ENCODE data around the gene IL4I1.
"Not testable (repeated sequence)": the region's sequence is repeated elsewhere in the genome, so short reads cannot be mapped to it uniquely, and the experiment has no call there.

Gene IL4I1, protein sequence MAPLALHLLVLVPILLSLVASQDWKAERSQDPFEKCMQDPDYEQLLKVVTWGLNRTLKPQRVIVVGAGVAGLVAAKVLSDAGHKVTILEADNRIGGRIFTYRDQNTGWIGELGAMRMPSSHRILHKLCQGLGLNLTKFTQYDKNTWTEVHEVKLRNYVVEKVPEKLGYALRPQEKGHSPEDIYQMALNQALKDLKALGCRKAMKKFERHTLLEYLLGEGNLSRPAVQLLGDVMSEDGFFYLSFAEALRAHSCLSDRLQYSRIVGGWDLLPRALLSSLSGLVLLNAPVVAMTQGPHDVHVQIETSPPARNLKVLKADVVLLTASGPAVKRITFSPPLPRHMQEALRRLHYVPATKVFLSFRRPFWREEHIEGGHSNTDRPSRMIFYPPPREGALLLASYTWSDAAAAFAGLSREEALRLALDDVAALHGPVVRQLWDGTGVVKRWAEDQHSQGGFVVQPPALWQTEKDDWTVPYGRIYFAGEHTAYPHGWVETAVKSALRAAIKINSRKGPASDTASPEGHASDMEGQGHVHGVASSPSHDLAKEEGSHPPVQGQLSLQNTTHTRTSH

DNA sequence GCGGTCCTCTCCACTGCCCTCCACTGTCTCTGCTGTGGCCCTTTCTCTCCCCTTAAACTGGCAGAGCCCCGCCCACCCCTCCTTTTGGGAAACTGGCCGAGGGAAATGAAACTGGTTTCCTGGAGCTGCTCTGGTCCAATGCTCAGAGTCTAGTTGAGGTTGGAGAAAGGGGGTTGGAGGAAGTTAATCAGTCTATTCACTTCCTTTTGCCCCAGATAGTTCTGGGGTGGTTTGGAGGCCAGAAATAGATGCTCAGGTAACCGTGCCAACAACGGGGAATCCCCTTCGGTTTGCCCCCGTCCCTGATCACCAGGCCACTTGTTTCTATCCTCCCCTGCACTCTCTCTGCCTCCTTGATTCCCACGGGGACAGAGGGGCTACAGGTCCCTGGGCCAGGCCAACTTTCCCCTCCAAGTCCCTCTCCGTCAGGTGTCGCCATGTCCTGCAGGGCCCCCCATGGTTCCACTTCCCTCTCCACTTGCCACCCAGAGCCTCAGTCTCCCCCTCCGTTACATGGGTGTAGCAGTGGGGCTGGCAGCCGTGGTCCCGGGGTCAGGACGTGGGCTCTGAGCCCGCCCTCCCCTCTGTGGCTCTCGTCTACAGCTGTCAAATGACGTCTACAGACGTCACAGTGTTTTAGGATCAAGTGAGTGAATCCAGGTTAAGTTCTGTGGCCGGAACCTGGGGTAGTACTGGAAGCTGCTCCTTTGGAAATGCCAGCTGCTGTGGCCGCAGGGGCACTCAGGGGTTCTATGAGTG, at the start of gene IL4I1:
Gene IL4I1 (minus strand): TSS at position 25 of the 759 bp plus-strand sequence. CDS start 727 bp downstream, outside the sequence.
- Histone ChIP-seq H3K79me2 (ENCODE audit: insufficient read depth, low read length) (no peaks in the 10 kb centered on the region), H3K9me2 (replicated peaks; ENCODE audit: low read depth, low read length) (no peaks in the 10 kb centered on the region), H3F3A (ENCODE audit: low read depth) (no peaks in the 10 kb centered on the region), H2AFZ (ENCODE audit: low read length) (no peak within 1 kb of the TSS; the same call in 1 of the 2 replicates), H3K4me2 (ENCODE audit: low read depth, low read length, poor library complexity, severe bottlenecking) (peak within 1 kb of the TSS; percentile 85), H3K9ac (ENCODE audit: low read depth, low read length, poor library complexity, severe bottlenecking) (peak within 1 kb of the TSS; percentile 65), H3K9me3 (ENCODE audit: insufficient read depth, low read depth, low read length) (no peaks in the 10 kb centered on the region), H3K4me1 (ENCODE audit: insufficient read depth, low read length, poor library complexity, severe bottlenecking) (peaks cover 27% of the 10 kb centered on the region), H4K20me1 (ENCODE audit: insufficient read depth, low read length, poor library complexity, severe bottlenecking) (no peaks in the 10 kb centered on the region), H3K27me3 (ENCODE audit: insufficient read depth, low read length, poor library complexity, severe bottlenecking) (no peaks in the 10 kb centered on the region), H3K4me3 (ENCODE audit: low read length, poor library complexity, severe bottlenecking) (peak within 1 kb of the TSS; percentile 57), H3K36me3 (ENCODE audit: insufficient read depth, low read length) (no peaks in the 10 kb centered on the region)
- TF ChIP-seq, protein P1, sequence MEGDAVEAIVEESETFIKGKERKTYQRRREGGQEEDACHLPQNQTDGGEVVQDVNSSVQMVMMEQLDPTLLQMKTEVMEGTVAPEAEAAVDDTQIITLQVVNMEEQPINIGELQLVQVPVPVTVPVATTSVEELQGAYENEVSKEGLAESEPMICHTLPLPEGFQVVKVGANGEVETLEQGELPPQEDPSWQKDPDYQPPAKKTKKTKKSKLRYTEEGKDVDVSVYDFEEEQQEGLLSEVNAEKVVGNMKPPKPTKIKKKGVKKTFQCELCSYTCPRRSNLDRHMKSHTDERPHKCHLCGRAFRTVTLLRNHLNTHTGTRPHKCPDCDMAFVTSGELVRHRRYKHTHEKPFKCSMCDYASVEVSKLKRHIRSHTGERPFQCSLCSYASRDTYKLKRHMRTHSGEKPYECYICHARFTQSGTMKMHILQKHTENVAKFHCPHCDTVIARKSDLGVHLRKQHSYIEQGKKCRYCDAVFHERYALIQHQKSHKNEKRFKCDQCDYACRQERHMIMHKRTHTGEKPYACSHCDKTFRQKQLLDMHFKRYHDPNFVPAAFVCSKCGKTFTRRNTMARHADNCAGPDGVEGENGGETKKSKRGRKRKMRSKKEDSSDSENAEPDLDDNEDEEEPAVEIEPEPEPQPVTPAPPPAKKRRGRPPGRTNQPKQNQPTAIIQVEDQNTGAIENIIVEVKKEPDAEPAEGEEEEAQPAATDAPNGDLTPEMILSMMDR (conservative IDR thresholded peaks at IDR 0.05; ENCODE audit: low read length): no peak
- TF ChIP-seq EZH2phosphoT487 (IDR thresholded peaks at IDR 0.05; ENCODE audit: borderline replicate concordance): no peak

DNA sequence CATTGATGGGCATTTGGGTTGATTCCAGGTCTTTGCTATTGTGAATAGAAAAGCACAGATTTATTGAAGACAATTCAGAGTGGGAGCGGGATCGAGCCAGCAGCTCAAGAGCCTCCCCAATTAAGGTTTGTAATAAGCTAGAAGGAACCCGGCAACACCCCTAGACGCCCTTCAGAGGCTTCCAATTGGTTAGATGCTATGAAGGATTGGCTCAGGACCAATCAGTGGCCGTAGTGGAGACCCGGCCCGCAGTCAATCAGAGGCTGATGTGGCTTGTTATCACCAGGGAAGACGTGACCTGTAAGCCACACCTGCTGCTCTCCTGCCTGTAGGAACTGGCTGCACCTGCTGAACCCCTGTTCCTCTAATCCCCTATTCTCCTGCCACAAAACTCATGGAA, 49.7 kb upstream of the IL4I1 start:
- Histone ChIP-seq H3K4me2 (ENCODE audit: low read depth, low read length, poor library complexity, severe bottlenecking) (no peak overlapping the region), H3K4me3 (ENCODE audit: low read length, poor library complexity, severe bottlenecking) (no peak overlapping the region), H3K27me3 (ENCODE audit: insufficient read depth, low read length, poor library complexity, severe bottlenecking) (no peaks in the 10 kb centered on the region), H3K36me3 (ENCODE audit: insufficient read depth, low read length) (no peaks in the 10 kb centered on the region), H4K20me1 (ENCODE audit: insufficient read depth, low read length, poor library complexity, severe bottlenecking) (no peaks in the 10 kb centered on the region), H3K9me3 (ENCODE audit: insufficient read depth, low read depth, low read length) (no peaks in the 10 kb centered on the region), H3F3A (ENCODE audit: low read depth) (no peaks in the 10 kb centered on the region), H3K9ac (ENCODE audit: low read depth, low read length, poor library complexity, severe bottlenecking) (no peak overlapping the region), H3K4me1 (ENCODE audit: insufficient read depth, low read length, poor library complexity, severe bottlenecking) (no peaks in the 10 kb centered on the region), H3K79me2 (ENCODE audit: insufficient read depth, low read length) (no peaks in the 10 kb centered on the region), H3K9me2 (replicated peaks; ENCODE audit: low read depth, low read length) (no peaks in the 10 kb centered on the region), H2AFZ (ENCODE audit: low read length) (no peak overlapping the region)
- TF ChIP-seq EZH2phosphoT487 (IDR thresholded peaks at IDR 0.05; ENCODE audit: borderline replicate concordance): no peak
- TF ChIP-seq, protein P1 (conservative IDR thresholded peaks at IDR 0.05; ENCODE audit: low read length): no peak

DNA sequence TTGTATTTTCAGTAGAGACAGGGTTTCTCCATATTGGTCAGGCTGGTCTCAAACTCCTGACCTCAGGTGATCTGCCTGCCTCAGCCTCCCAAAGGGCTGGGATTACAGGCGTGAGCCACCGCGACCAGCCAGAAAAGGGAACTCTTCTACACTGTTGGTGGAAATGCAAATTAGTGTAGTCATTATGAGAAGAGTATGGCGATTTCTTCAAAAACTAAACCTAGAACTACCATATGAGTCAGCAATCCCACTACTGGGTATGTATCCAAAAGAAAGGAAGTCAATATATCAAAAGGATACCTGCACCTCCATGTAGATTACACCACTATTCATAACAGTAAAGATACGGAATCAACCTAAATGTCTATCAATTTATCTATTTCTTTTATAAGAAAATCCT, 47.9 kb upstream of the IL4I1 start:
- H3K4me2 ChIP-seq (ENCODE audit: low read depth, low read length, poor library complexity, severe bottlenecking); H3K4me1 ChIP-seq (ENCODE audit: insufficient read depth, low read length, poor library complexity, severe bottlenecking); H3K36me3 ChIP-seq (ENCODE audit: insufficient read depth, low read length); H3F3A ChIP-seq (ENCODE audit: low read depth); H2AFZ ChIP-seq (ENCODE audit: low read length); H4K20me1 ChIP-seq (ENCODE audit: insufficient read depth, low read length, poor library complexity, severe bottlenecking); H3K9ac ChIP-seq (ENCODE audit: low read depth, low read length, poor library complexity, severe bottlenecking); H3K79me2 ChIP-seq (ENCODE audit: insufficient read depth, low read length); H3K9me3 ChIP-seq (ENCODE audit: insufficient read depth, low read depth, low read length); H3K27me3 ChIP-seq (ENCODE audit: insufficient read depth, low read length, poor library complexity, severe bottlenecking); H3K4me3 ChIP-seq (ENCODE audit: low read length, poor library complexity, severe bottlenecking); H3K9me2 ChIP-seq (replicated peaks; ENCODE audit: low read depth, low read length): not testable (repeated sequence)
